DMS 273 (cell line): ENCODE measurements around the gene SCN1B.
A peak's percentile ranks its signal among the peaks of the same experiment; 100 is the strongest.
"Not testable (repeated sequence)": the region's sequence is repeated elsewhere in the genome, so short reads cannot be mapped to it uniquely, and the experiment has no call there.

ENCODE experiments used
- DNase-seq: peaks from one replicate; lab custom pipeline; 2025; ENCODE audit not compliant: unreplicated experiment; lab: John Stamatoyannopoulos, UW

The SCN1B gene

GRCh38 chr19:35015954-35016351 is 14.3 kb upstream of the SCN1B start:
- DNase-seq: no peak

- DNase-seq: no peak
Measured at GRCh38 chr19:35017507-35017906, 12.8 kb upstream of the SCN1B start.

- DNase-seq: no peak
Measured at GRCh38 chr19:35018379-35018778, 11.9 kb upstream of the SCN1B start.

GRCh38 chr19:35019144-35019543 is 11.1 kb upstream of the SCN1B start:
- DNase-seq: no peak

- no peak for DNase-seq
Measured at GRCh38 chr19:35021016-35021415, 9.3 kb upstream of the SCN1B start.

GRCh38 chr19:35021596-35021995 is 8.7 kb upstream of the SCN1B start:
- no peak for DNase-seq

GRCh38 chr19:35022460-35022859 is 7.8 kb upstream of the SCN1B start:
- no peak for DNase-seq

- no peak for DNase-seq
Measured at GRCh38 chr19:35023428-35023827, 6.8 kb upstream of the SCN1B start.

- DNase-seq: no peak
Measured at GRCh38 chr19:35024095-35024494, 6.2 kb upstream of the SCN1B start.

GRCh38 chr19:35025969-35026368 is 4.3 kb upstream of the SCN1B start:
- DNase-seq: no peak

GRCh38 chr19:35026418-35026817 is 3.9 kb upstream of the SCN1B start:
- DNase-seq: no peak

- DNase-seq: no peak
Measured at GRCh38 chr19:35027009-35027408, 3.3 kb upstream of the SCN1B start.

- DNase-seq: peak; percentile 61
Measured at GRCh38 chr19:35027851-35028599, 2.2 kb upstream of the SCN1B start.

GRCh38 chr19:35028600-35028885 is 1.7 kb upstream of the SCN1B start:
- not testable (repeated sequence) for DNase-seq

GRCh38 chr19:35029275-35029736 is 964 bp upstream of the SCN1B start:
- DNase-seq: not testable (repeated sequence)

GRCh38 chr19:35029737-35030256 is 473 bp upstream of the SCN1B start:
- DNase-seq: peak; percentile 59

- DNase-seq: peak; percentile 88
Measured at GRCh38 chr19:35031072-35031881, 1.0 kb downstream of the SCN1B start.

GRCh38 chr19:35032356-35032865 is 2.1 kb downstream of the SCN1B start:
- DNase-seq: no peak

- DNase-seq: peak; percentile 74
Measured at GRCh38 chr19:35033067-35034004, 3.1 kb downstream of the SCN1B start.

- DNase-seq: peak; percentile 67
Measured at GRCh38 chr19:35034005-35034502, 3.8 kb downstream of the SCN1B start.
